SK-N-SH (cell line): ENCODE measurements around the gene C9orf50.

Experiments
- CHD2 ChIP-seq: fragments of 150-350 bp; IDR thresholded peaks from 2 replicates; pipeline ENCODE4 v1.6.1; 2018; ENCODE audit warnings: low read length; ENCODE audit not compliant: partially characterized antibody
- MEF2A ChIP-seq: IDR thresholded peaks from 2 replicates; pipeline ENCODE4 v1.4.0; 2012; ENCODE audit warnings: low read depth, borderline replicate concordance
- POLR2AphosphoS5 ChIP-seq: IDR thresholded peaks from 2 replicates; pipeline ENCODE4 v1.6.1; 2012; ENCODE audit warnings: low read depth, low read length
- RAD21 ChIP-seq: IDR thresholded peaks from 2 replicates; pipeline ENCODE4 v1.6.1; 2012; ENCODE audit warnings: mild to moderate bottlenecking, low read length
- RFX5 ChIP-seq: IDR thresholded peaks from 2 replicates; pipeline ENCODE4 v1.6.1; 2012; ENCODE audit warnings: mild to moderate bottlenecking, improper control_type of control experiment, low read length
- TAF1 ChIP-seq: IDR thresholded peaks from 2 replicates; pipeline ENCODE4 v1.6.1; 2012; ENCODE audit warnings: low read depth, mild to moderate bottlenecking, low read length, moderate library complexity, borderline replicate concordance
- TCF12 ChIP-seq: IDR thresholded peaks from 2 replicates; pipeline ENCODE4 v1.4.0; 2012
- TF ChIP-seq, protein P1 (sequence below): fragments of 200-600 bp; sonication (generic); IDR thresholded peaks from 2 replicates; pipeline ENCODE4 v1.6.1; 2017; ENCODE audit warnings: antibody characterized with exemption, mild to moderate bottlenecking, moderate library complexity
- TF ChIP-seq, protein P2 (sequence below): IDR thresholded peaks from 2 replicates; pipeline ENCODE4 v1.4.0; 2012; ENCODE audit warnings: low read depth
- TF ChIP-seq, protein P3 (sequence below): IDR thresholded peaks from 2 replicates; pipeline ENCODE4 v1.4.0; 2012; ENCODE audit warnings: low read depth, borderline replicate concordance
- TF ChIP-seq, protein P4 (sequence below): fragments of 150-350 bp; IDR thresholded peaks from 2 replicates; pipeline ENCODE4 v1.6.1; 2017; ENCODE audit warnings: antibody characterized with exemption, low read length, low read depth, borderline replicate concordance

DNA sequence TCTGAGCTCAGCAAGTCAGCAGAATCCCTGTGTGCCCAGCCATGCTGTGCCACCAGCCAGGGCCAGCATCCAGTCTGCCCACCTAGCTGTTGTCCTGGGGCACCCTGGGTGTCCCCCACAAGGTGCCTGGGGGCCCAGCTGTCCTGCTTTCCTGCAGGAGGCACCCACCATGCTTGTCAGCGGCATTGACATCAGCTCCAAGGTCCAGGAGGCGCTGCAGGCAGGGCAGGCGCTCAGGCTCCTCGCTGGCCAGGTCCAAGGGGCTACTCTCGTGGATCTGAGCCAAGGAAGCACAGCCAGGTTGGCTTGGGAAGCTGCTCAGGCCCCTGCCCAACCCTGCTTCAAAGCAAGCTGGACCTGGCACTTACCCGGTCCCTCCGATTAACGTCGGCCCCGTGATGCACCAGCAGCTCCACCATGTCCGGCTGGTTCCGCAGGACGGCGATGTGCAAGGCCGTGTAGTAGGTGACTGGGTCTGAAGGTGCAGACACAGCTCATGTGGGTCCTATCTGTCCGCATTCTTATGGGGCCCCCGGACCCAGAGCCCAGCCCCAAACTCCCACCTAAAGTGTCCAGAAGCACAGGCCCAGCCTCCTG lies 18.2 kb upstream of the C9orf50 start:
- TF ChIP-seq CHD2 (no peak), RFX5 (no peak), MEF2A (no peak), POLR2AphosphoS5 (no peak), TAF1 (no peak), TCF12 (no peak), RAD21 (no peak)
- TF ChIP-seq, protein P1, sequence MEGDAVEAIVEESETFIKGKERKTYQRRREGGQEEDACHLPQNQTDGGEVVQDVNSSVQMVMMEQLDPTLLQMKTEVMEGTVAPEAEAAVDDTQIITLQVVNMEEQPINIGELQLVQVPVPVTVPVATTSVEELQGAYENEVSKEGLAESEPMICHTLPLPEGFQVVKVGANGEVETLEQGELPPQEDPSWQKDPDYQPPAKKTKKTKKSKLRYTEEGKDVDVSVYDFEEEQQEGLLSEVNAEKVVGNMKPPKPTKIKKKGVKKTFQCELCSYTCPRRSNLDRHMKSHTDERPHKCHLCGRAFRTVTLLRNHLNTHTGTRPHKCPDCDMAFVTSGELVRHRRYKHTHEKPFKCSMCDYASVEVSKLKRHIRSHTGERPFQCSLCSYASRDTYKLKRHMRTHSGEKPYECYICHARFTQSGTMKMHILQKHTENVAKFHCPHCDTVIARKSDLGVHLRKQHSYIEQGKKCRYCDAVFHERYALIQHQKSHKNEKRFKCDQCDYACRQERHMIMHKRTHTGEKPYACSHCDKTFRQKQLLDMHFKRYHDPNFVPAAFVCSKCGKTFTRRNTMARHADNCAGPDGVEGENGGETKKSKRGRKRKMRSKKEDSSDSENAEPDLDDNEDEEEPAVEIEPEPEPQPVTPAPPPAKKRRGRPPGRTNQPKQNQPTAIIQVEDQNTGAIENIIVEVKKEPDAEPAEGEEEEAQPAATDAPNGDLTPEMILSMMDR, result no peak
- TF ChIP-seq, protein P2, sequence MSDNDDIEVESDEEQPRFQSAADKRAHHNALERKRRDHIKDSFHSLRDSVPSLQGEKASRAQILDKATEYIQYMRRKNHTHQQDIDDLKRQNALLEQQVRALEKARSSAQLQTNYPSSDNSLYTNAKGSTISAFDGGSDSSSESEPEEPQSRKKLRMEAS, result no peak
- TF ChIP-seq, protein P3, sequence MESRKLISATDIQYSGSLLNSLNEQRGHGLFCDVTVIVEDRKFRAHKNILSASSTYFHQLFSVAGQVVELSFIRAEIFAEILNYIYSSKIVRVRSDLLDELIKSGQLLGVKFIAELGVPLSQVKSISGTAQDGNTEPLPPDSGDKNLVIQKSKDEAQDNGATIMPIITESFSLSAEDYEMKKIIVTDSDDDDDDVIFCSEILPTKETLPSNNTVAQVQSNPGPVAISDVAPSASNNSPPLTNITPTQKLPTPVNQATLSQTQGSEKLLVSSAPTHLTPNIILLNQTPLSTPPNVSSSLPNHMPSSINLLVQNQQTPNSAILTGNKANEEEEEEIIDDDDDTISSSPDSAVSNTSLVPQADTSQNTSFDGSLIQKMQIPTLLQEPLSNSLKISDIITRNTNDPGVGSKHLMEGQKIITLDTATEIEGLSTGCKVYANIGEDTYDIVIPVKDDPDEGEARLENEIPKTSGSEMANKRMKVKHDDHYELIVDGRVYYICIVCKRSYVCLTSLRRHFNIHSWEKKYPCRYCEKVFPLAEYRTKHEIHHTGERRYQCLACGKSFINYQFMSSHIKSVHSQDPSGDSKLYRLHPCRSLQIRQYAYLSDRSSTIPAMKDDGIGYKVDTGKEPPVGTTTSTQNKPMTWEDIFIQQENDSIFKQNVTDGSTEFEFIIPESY, result no peak
- TF ChIP-seq, protein P4, sequence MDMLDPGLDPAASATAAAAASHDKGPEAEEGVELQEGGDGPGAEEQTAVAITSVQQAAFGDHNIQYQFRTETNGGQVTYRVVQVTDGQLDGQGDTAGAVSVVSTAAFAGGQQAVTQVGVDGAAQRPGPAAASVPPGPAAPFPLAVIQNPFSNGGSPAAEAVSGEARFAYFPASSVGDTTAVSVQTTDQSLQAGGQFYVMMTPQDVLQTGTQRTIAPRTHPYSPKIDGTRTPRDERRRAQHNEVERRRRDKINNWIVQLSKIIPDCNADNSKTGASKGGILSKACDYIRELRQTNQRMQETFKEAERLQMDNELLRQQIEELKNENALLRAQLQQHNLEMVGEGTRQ, result no peak
